Breast epithelium (tissue), 4 donors: ENCODE results near the gene BCL3. TPM values are rescaled to one million over a fixed set of nuclear protein-coding genes. Genes with fewer than 3 reads are reported as not detected.

Experiments used
- DNase-seq, 2 donors: peaks; one replicate each; pipeline ENCODE4 v3.0.0-alpha.2; 2019; ENCODE audit warnings: low spot score in 2 of 2
- H3K27ac ChIP-seq, 2 donors: fragments of 200-600 bp; sonication (generic) in 1 of 2; one replicate each; pipeline ENCODE4 v1.5.1; 2016 to 2019; ENCODE audit warnings: mild to moderate bottlenecking in 1 of 2
- H3K27me3 ChIP-seq, 2 donors: fragments of 200-600 bp; sonication (generic) in 1 of 2; one replicate each; pipeline versions ENCODE4 v1.5.1 to v1.6.0; 2017 to 2019; ENCODE audit warnings: control low read depth in 1 of 2, mild to moderate bottlenecking in 1 of 2
- H3K36me3 ChIP-seq: fragments of 200-600 bp; one replicate; pipeline ENCODE4 v1.5.1; 2019
- H3K4me1 ChIP-seq, 2 donors: fragments of 200-600 bp; sonication (generic); one replicate each; pipeline ENCODE4 v1.5.1; 2016 to 2019; ENCODE audit warnings: control low read depth in 1 of 2
- H3K4me3 ChIP-seq, 3 donors: fragments of 200-600 bp; sonication (generic); 1 replicate in 2 of 3; 2 replicates in 1 of 3; pipeline ENCODE4 v1.5.1; 2016 to 2019; ENCODE audit warnings: mild to moderate bottlenecking in 3 of 3, moderate library complexity in 2 of 3
- H3K9me3 ChIP-seq, 2 donors: fragments of 200-600 bp; sonication (generic) in 1 of 2; one replicate each; pipeline ENCODE4 v1.5.1; 2016 to 2019; ENCODE audit warnings: control low read depth in 1 of 2
- POLR2A ChIP-seq: fragments of 450-650 bp; IDR thresholded peaks from one replicate; pipeline ENCODE4 v1.6.1; 2016; ENCODE audit warnings: antibody characterized with exemption, mild to moderate bottlenecking, moderate library complexity
- POLR2AphosphoS5 ChIP-seq, 3 donors: sonication (generic); formaldehyde crosslinking; IDR thresholded peaks; one replicate each; pipeline ENCODE4 v1.6.1; 2017; ENCODE audit warnings: antibody characterized with exemption in 3 of 3
- intact Hi-C: fragments of 100-400 bp; cut with DNase I; formaldehyde crosslinking; loops from one replicate; pipeline ENCODE4 v1.15.1; 2023; ENCODE audit warnings: low total_unique reads
- total RNA-seq, 3 donors: library from RNA; depleted of rRNA; stranded (reverse); fragments of >200 nt; gene quantifications; one replicate each; pipeline ENCODE4 v1.1.0, GENCODE V29; 2016
- TF ChIP-seq, protein P1 (sequence below), 3 donors: fragments of 450-650 bp; IDR thresholded peaks; one replicate each; pipeline ENCODE4 v1.5.1; 2016 to 2017; ENCODE audit warnings: antibody characterized with exemption in 3 of 3, mild to moderate bottlenecking in 3 of 3, moderate library complexity in 3 of 3

Gene BCL3
- total RNA-seq, 3 donors from 2014 or later, result 4.3 to 37.6 (median 34.4) TPM

DNA sequence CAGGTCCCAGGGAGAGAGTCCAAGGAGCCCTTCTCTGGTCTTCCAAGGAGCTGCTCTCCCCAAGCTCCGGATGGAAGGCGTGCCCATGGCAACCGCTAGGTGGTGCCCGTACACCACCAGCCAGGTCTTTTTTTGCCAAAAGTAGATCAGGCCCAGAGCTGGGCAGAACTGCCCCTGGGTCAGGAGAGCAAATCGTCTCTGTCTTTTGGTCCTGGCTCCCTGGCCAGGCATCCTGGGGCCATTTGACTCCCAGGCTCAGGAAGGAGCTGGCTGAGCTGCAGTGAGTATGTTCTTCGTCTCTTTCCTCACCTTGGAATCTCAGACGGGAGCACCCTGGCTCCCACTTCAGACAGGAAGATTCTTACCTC lies 24.6 kb upstream of the BCL3 start:
- Histone ChIP-seq H3K27ac (peak overlapping the region; percentile 31 to 33), H3K4me3 (no peak overlapping the region), H3K27me3 (no peaks in the 10 kb centered on the region), H3K36me3 (no peaks in the 10 kb centered on the region), H3K9me3 (no peaks in the 10 kb centered on the region), H3K4me1 (peaks cover 0 to 5% of the 10 kb centered on the region in 2 donors)
- TF ChIP-seq POLR2AphosphoS5 (IDR thresholded peaks at IDR 0.05) (peak; percentile 59 to 75 (median 68)), POLR2A (no peak)
- TF ChIP-seq, protein P1, sequence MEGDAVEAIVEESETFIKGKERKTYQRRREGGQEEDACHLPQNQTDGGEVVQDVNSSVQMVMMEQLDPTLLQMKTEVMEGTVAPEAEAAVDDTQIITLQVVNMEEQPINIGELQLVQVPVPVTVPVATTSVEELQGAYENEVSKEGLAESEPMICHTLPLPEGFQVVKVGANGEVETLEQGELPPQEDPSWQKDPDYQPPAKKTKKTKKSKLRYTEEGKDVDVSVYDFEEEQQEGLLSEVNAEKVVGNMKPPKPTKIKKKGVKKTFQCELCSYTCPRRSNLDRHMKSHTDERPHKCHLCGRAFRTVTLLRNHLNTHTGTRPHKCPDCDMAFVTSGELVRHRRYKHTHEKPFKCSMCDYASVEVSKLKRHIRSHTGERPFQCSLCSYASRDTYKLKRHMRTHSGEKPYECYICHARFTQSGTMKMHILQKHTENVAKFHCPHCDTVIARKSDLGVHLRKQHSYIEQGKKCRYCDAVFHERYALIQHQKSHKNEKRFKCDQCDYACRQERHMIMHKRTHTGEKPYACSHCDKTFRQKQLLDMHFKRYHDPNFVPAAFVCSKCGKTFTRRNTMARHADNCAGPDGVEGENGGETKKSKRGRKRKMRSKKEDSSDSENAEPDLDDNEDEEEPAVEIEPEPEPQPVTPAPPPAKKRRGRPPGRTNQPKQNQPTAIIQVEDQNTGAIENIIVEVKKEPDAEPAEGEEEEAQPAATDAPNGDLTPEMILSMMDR (IDR thresholded peaks at IDR 0.05), result peak; percentile 95 to 98 (median 98)
- DNase-seq, result peak; percentile 79 to 87
- intact Hi-C loops, result no loop called here

DNA sequence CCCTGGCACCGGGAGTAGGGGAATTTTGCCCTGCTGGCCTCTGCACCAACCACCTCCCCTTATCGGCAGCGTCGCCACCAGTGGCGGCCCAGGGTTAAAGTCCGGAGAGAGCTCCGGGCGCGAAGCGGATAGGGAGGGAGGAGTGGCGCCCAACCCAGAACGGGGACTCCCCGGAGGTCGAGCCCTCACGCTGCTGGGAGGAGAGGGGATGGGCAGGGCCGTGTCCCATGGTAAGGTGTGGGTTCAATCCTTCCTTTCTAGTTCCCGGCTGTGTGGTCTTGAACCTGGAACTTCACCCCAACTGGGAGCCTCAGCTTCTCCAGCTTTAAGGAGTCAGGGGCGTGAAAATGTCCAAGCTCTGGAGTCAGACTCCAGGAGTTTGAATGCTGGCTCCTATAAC lies 23.3 kb upstream of the BCL3 start:
- Histone ChIP-seq H3K4me3 (peak overlapping the region in 1 of 3 donors; percentile 42), H3K4me1 (no peaks in the 10 kb centered on the region), H3K27ac (no peak overlapping the region), H3K36me3 (no peaks in the 10 kb centered on the region), H3K27me3 (no peaks in the 10 kb centered on the region), H3K9me3 (no peaks in the 10 kb centered on the region)
- intact Hi-C loops, result no loop called here
- DNase-seq, result no peak
- TF ChIP-seq POLR2AphosphoS5 (IDR thresholded peaks at IDR 0.05) (no peak), POLR2A (no peak)
- TF ChIP-seq, protein P1 (IDR thresholded peaks at IDR 0.05), result no peak

DNA sequence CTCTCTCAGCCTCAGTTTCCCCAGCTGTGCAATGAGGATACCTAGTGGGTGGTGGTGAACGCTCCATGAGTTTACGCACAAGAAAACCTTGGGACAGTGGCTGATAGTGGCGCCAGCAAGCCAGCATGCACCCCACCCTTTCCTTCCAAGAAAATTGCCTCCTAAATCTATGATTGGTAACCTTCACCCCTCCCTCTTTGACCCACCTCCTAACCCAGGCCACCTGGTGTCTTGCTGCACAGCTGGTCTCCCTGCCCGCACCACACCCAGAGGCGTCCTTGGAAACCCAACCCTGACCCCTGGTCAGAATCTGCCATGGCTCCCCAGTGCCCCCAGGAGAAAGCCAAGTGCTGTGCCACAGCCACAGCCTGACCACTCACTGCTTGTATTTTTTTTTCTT lies 22.8 kb upstream of the BCL3 start:
- no peak overlapping the region for H3K4me3 ChIP-seq
- no peaks in the 10 kb centered on the region for H3K9me3 ChIP-seq
- H3K27me3 ChIP-seq, result no peaks in the 10 kb centered on the region
- no peaks in the 10 kb centered on the region for H3K36me3 ChIP-seq
- DNase-seq, result no peak
- no peaks in the 10 kb centered on the region for H3K4me1 ChIP-seq
- intact Hi-C loops, result no loop called here
- TF ChIP-seq, protein P1 (IDR thresholded peaks at IDR 0.05), result no peak
- TF ChIP-seq POLR2AphosphoS5 (IDR thresholded peaks at IDR 0.05), result peak in 1 of 3 donors; percentile 14
- no peak for TF ChIP-seq POLR2A
- H3K27ac ChIP-seq, result no peak overlapping the region

DNA sequence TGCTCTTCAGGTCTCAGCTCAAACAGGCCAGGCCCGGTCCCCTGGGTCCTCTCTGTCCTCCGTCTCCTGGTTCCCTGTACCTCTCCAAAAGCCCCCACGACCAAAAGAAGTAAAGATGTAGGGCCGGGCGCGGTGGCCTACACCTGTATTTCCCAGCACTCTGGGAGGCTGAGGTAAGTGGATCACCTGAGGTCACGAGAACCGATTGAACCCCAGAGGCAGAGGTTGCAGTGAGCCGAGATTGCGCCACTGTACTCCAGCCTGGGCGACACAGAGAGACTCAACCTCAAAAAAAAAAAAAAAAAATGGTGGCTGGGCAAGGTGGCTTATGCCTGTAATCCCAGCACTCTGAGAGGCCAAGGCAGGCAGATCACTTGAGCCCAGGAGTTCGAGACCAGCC lies 22.0 kb upstream of the BCL3 start:
- DNase-seq, result no peak

DNA sequence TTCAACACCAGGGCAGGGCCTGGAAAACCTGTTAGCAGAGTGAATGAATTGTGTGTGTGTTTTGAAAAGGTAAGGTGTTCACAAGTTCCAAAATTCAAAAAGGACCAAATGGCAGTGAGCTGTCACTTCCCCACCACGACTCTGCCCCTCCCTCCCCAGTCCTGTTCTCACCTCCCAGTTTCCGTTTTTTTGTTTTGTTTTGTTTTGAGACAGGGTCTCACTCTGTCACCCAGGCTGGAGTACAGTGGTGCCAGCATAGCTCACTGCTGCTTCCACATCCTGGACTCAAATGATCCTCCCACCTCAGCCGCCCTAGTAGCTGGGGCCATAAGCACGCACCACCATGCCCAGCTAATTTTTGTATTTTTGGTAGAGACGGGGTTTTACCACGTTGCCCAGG lies 20.3 kb upstream of the BCL3 start:
- H3K27ac ChIP-seq, result no peak overlapping the region
- H3K4me3 ChIP-seq, result no peak overlapping the region
- DNase-seq, result no peak
- H3K27me3 ChIP-seq, result no peaks in the 10 kb centered on the region
- H3K9me3 ChIP-seq, result no peaks in the 10 kb centered on the region
- TF ChIP-seq, protein P1 (IDR thresholded peaks at IDR 0.05), result no peak
- TF ChIP-seq POLR2A (no peak), POLR2AphosphoS5 (IDR thresholded peaks at IDR 0.05) (no peak)
- no peaks in the 10 kb centered on the region for H3K4me1 ChIP-seq
- intact Hi-C loops, result no loop called here
- no peaks in the 10 kb centered on the region for H3K36me3 ChIP-seq

More for the DNA sequence above, 22.0 kb upstream of the BCL3 start:
- intact Hi-C loops, result no loop called here
- no peak for TF ChIP-seq POLR2A
- TF ChIP-seq POLR2AphosphoS5 (IDR thresholded peaks at IDR 0.05), result no peak
- TF ChIP-seq, protein P1 (IDR thresholded peaks at IDR 0.05), result no peak
- Histone ChIP-seq H3K27ac (no peak overlapping the region), H3K9me3 (no peaks in the 10 kb centered on the region), H3K4me3 (no peak overlapping the region), H3K36me3 (no peaks in the 10 kb centered on the region), H3K27me3 (no peaks in the 10 kb centered on the region), H3K4me1 (no peaks in the 10 kb centered on the region)
